Suprapubic skin (tissue), 4 donors: ENCODE data around the gene SUGCT.

Experiments used
- POLR2A ChIP-seq, 2 donors: fragments of 450-650 bp; IDR thresholded peaks; one replicate each; pipeline ENCODE4 v1.6.1; 2017; ENCODE audit warnings: antibody characterized with exemption in 2 of 2, mild to moderate bottlenecking in 2 of 2, moderate library complexity in 2 of 2
- POLR2AphosphoS5 ChIP-seq, 3 donors: sonication (generic); formaldehyde crosslinking; IDR thresholded peaks; one replicate each; pipeline ENCODE4 v1.6.1; 2017; ENCODE audit warnings: antibody characterized with exemption in 3 of 3
- TF ChIP-seq, protein P1 (sequence below), 2 donors: fragments of 200-600 bp in 1 of 2; fragments of 450-650 bp in 1 of 2; sonication (generic) in 1 of 2; IDR thresholded peaks; one replicate each; pipeline ENCODE4 v1.5.1; 2016 to 2019; ENCODE audit warnings: antibody characterized with exemption in 2 of 2, mild to moderate bottlenecking in 1 of 2, moderate library complexity in 1 of 2

DNA sequence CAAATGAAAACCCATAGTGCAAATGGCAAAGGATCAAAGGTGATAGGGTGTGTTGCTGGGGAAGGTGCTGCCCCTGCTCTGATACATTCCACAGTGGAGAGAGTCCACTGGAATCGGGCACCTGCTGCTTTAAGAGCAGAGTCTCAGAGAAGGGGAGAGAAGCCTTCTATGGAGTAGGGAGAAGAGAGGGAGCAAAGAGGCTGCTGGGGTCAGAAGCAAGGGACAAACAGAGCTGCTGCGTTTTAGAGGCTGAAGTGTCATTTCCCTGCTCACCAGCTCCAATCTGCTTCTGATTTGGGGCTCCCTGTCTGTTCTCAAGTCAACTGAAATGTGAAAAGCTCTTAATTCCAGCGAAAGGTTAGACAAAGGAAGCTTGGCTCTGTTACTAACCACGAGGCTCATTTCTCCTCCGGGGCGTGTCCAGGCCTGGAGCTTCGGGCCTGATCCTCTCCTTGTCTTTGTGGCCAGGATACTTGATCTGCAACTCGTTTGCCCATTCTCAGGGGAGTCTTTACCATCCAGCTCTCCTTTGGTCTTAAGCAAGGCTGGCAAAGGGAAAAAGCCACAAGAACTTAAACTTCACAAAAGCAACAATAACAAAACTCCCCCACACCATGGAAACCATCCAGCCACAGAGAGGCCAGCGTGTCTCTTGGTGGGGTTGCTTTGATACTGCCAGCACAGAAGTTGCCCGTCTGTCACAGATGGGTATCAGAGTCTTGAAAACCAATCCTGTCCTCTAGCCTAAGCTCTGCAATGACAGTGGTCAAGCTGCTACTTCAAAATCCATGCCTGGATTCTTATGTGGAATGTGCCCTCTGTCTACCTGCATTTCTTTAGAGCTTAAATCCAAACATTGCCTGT is 692.6 kb downstream of the SUGCT start:
- TF ChIP-seq, protein P1, sequence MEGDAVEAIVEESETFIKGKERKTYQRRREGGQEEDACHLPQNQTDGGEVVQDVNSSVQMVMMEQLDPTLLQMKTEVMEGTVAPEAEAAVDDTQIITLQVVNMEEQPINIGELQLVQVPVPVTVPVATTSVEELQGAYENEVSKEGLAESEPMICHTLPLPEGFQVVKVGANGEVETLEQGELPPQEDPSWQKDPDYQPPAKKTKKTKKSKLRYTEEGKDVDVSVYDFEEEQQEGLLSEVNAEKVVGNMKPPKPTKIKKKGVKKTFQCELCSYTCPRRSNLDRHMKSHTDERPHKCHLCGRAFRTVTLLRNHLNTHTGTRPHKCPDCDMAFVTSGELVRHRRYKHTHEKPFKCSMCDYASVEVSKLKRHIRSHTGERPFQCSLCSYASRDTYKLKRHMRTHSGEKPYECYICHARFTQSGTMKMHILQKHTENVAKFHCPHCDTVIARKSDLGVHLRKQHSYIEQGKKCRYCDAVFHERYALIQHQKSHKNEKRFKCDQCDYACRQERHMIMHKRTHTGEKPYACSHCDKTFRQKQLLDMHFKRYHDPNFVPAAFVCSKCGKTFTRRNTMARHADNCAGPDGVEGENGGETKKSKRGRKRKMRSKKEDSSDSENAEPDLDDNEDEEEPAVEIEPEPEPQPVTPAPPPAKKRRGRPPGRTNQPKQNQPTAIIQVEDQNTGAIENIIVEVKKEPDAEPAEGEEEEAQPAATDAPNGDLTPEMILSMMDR (IDR thresholded peaks at IDR 0.05): no peak
- no peak for TF ChIP-seq POLR2A (IDR thresholded peaks at IDR 0.05)
- no peak for TF ChIP-seq POLR2AphosphoS5 (IDR thresholded peaks at IDR 0.05)
